Psoas muscle (tissue), 8 donors: ENCODE data around the gene PDE4D. TPM values are rescaled to one million over a fixed set of nuclear protein-coding genes. Genes with fewer than 3 reads are reported as not detected.

ENCODE experiments used
- ATAC-seq, 4 donors: fragments of 200-7000 bp; cut with Tn5 transposase; one replicate each; pipeline ENCODE4 v1.9.1; 2020; ENCODE audit warnings: moderate library complexity in 3 of 4, mild to moderate bottlenecking in 2 of 4
- DNase-seq, 2 donors: peaks; one replicate each; pipeline ENCODE4 v3.0.0-alpha.2; 2020
- H3K27ac ChIP-seq: fragments of 200-600 bp; one replicate; pipeline ENCODE4 v1.8.0; 2022
- H3K27me3 ChIP-seq, 3 donors: fragments of 200-600 bp in 1 of 3; one replicate each; pipeline versions ENCODE4 v1.6.1 to v1.8.0; 2013 to 2022; ENCODE audit warnings: low read length in 2 of 3, mild to moderate bottlenecking in 2 of 3, moderate library complexity in 1 of 3; ENCODE audit not compliant: insufficient read depth in 3 of 3
- H3K36me3 ChIP-seq, 2 donors: fragments of 200-600 bp in 1 of 2; one replicate each; pipeline versions ENCODE4 v1.6.1 to v1.8.0; 2013 to 2022; ENCODE audit warnings: low read depth in 1 of 2, mild to moderate bottlenecking in 1 of 2, moderate library complexity in 1 of 2; ENCODE audit not compliant: insufficient read depth in 1 of 2
- H3K4me1 ChIP-seq: fragments of 200-600 bp; one replicate; pipeline ENCODE4 v1.8.0; 2022
- H3K4me3 ChIP-seq: fragments of 200-600 bp; one replicate; pipeline ENCODE4 v1.8.0; 2022; ENCODE audit warnings: mild to moderate bottlenecking
- H3K9me3 ChIP-seq: fragments of 200-600 bp; one replicate; pipeline ENCODE4 v1.8.0; 2022
- CTCF ChIP-seq: fragments of 200-600 bp; IDR thresholded peaks from one replicate; pipeline ENCODE4 v1.8.0; 2022; ENCODE audit warnings: antibody characterized with exemption
- WGBS, 3 donors: extraction: QIAGEN DNeasy Blood & Tissue Kit; methylation state at CpG; one replicate each; pipeline versions ENCODE4 v1.1.6 to v1.1.7; 2013; 5-methylcytosine and 5-hydroxymethylcytosine counted together
- intact Hi-C, 2 donors: fragments of 100-400 bp; cut with DNase I; formaldehyde crosslinking; loops; one replicate each; pipeline versions ENCODE4 v1.11.0 to v1.14.2; 2022
- polyA plus RNA-seq, 3 donors: library from polyadenylated mRNA; stranded (reverse); fragments of 200-250 nt; gene quantifications; one replicate each; pipeline ENCODE4 v1.2.3, GENCODE V29; 2013
- total RNA-seq, 4 donors: library from RNA; stranded (reverse); fragmentation: NEBNext Ultra II Directional in 2 of 4; extraction: Animal tissue kit (Norgen Biotek cat#: 25700) in 2 of 4; gene quantifications; one replicate each; pipeline versions ENCODE4 v1.2.1 to v1.2.4, GENCODE V29; 2021 to 2023
- donor health status: healthy with polysubstance abuse.
- donor health status: DM: no; HTN: no; CAD: no; lungs with moderate emphysema.
- donor health status: Bipolar disorder and iron deficiency.
- donor health status: healthy.
- donor health status: DM: yes; HTN: yes; CAD: no.
- donor health status: DM: no; HTN: no; CAD: no.
- donor health status: DM: no; HTN: no; CAD: no.
- donor health status: DM: yes; HTN: yes; CAD: no.

The PDE4D gene
- total and polyA plus RNA-seq, 7 donors = 42.6 to 283 (median 88.7) TPM

- H3K9me3 ChIP-seq = no peaks in the 10 kb centered on the region
- peaks cover 2 to 37% of the 10 kb centered on the region in 2 donors for H3K36me3 ChIP-seq
- 55 to 56% (median 55%) methylated on average over 2 of the region's 2 CpGs for WGBS, 3 donors
- ATAC-seq (no peak), DNase-seq (no peak)
- H3K27me3 ChIP-seq = no peaks in the 10 kb centered on the region
- H3K27ac ChIP-seq = no peak overlapping the region
- no peak for TF ChIP-seq CTCF
- intact Hi-C loops = loop anchor here (5.0 to 10.0 kb wide), 5 partner anchors 55 to 495 kb away; no protein-coding TSS in a partner anchor
- no peak overlapping the region for H3K4me3 ChIP-seq
- peaks cover 15% of the 10 kb centered on the region for H3K4me1 ChIP-seq
Observed at GRCh38 chr5:59179704-59180103, 713.8 kb downstream of the PDE4D start.

GRCh38 chr5:59178482-59178881 is 715.0 kb downstream of the PDE4D start:
- intact Hi-C loops = loop anchor here (5.0 to 10.0 kb wide), 4 partner anchors 54 to 291 kb away; no protein-coding TSS in a partner anchor
- no peak overlapping the region for H3K4me3 ChIP-seq
- no peak for TF ChIP-seq CTCF
- peaks cover 24% of the 10 kb centered on the region for H3K4me1 ChIP-seq
- ATAC-seq = peak in 3 of 4 donors; percentile 43 to 62 (median 49)
- H3K27ac ChIP-seq = peak overlapping the region; percentile 53
- no peaks in the 10 kb centered on the region for H3K27me3 ChIP-seq
- no peak for DNase-seq
- no peaks in the 10 kb centered on the region for H3K9me3 ChIP-seq
- H3K36me3 ChIP-seq = peaks cover 2 to 34% of the 10 kb centered on the region in 2 donors
- WGBS, 3 donors = 80 to 91% (median 81%) methylated on average over 1 of the region's 1 CpG

GRCh38 chr5:59178071-59178470 is 715.5 kb downstream of the PDE4D start:
- H3K4me1 ChIP-seq = peaks cover 24% of the 10 kb centered on the region
- no peaks in the 10 kb centered on the region for H3K27me3 ChIP-seq
- peak overlapping the region; percentile 53 for H3K27ac ChIP-seq
- DNase-seq (no peak), ATAC-seq (peak in 1 of 4 donors; percentile 2)
- 66 to 72% (median 71%) methylated on average over 2 of the region's 2 CpGs for WGBS, 3 donors
- H3K9me3 ChIP-seq = no peaks in the 10 kb centered on the region
- intact Hi-C loops = loop anchor here (5.0 to 10.0 kb wide), 4 partner anchors 53 to 291 kb away; no protein-coding TSS in a partner anchor
- TF ChIP-seq CTCF = no peak
- peaks cover 2 to 30% of the 10 kb centered on the region in 2 donors for H3K36me3 ChIP-seq
- no peak overlapping the region for H3K4me3 ChIP-seq

GRCh38 chr5:59177644-59178043 is 715.9 kb downstream of the PDE4D start:
- no peak for TF ChIP-seq CTCF
- Histone ChIP-seq H3K27ac (no peak overlapping the region), H3K27me3 (no peaks in the 10 kb centered on the region), H3K9me3 (no peaks in the 10 kb centered on the region), H3K4me1 (peaks cover 24% of the 10 kb centered on the region), H3K4me3 (no peak overlapping the region), H3K36me3 (peaks cover 2 to 28% of the 10 kb centered on the region in 2 donors)
- WGBS, 3 donors = 94 to 98% (median 94%) methylated on average over 3 of the region's 3 CpGs
- intact Hi-C loops = loop anchor here (5.0 to 10.0 kb wide), 4 partner anchors 53 to 290 kb away; no protein-coding TSS in a partner anchor
- ATAC-seq (peak in 2 of 4 donors; percentile 6 to 14), DNase-seq (no peak)
